Gastroesophageal sphincter (tissue), 3 donors: ENCODE results near the gene RASL11A.

Source experiments
- POLR2AphosphoS5 ChIP-seq: sonication (generic); formaldehyde crosslinking; IDR thresholded peaks from one replicate; pipeline ENCODE4 v1.6.1; 2017; ENCODE audit warnings: antibody characterized with exemption
- TF ChIP-seq, protein P1 (sequence below), 4 experiments: fragments of 200-600 bp in 2 of 4; fragments of 450-650 bp in 2 of 4; sonication (generic) in 1 of 4; IDR thresholded peaks; one replicate each; pipeline ENCODE4 v1.5.1; 2017 to 2019; ENCODE audit warnings: antibody characterized with exemption in 4 of 4, mild to moderate bottlenecking in 2 of 4, moderate library complexity in 2 of 4

- TF ChIP-seq, protein P1, sequence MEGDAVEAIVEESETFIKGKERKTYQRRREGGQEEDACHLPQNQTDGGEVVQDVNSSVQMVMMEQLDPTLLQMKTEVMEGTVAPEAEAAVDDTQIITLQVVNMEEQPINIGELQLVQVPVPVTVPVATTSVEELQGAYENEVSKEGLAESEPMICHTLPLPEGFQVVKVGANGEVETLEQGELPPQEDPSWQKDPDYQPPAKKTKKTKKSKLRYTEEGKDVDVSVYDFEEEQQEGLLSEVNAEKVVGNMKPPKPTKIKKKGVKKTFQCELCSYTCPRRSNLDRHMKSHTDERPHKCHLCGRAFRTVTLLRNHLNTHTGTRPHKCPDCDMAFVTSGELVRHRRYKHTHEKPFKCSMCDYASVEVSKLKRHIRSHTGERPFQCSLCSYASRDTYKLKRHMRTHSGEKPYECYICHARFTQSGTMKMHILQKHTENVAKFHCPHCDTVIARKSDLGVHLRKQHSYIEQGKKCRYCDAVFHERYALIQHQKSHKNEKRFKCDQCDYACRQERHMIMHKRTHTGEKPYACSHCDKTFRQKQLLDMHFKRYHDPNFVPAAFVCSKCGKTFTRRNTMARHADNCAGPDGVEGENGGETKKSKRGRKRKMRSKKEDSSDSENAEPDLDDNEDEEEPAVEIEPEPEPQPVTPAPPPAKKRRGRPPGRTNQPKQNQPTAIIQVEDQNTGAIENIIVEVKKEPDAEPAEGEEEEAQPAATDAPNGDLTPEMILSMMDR (IDR thresholded peaks at IDR 0.05): no peak
- TF ChIP-seq POLR2AphosphoS5: peak; percentile 47
Observed at GRCh38 chr13:27259831-27260230, 10.8 kb upstream of the RASL11A start.
